HCT116 (cell line): ENCODE results near the gene PTGER4. TPM values are rescaled to one million over a fixed set of nuclear protein-coding genes. Genes with fewer than 3 reads are reported as not detected.
A peak's percentile ranks its signal among the peaks of the same experiment; 100 is the strongest.
"Not testable (repeated sequence)": the region's sequence is repeated elsewhere in the genome, so short reads cannot be mapped to it uniquely, and the experiment has no call there.

ENCODE experiments used
- ATAC-seq: fragments of 200-7000 bp; cut with Tn5 transposase; 2 replicates; pipeline ENCODE4 v1.9.1; 2020; ENCODE audit warnings: mild to moderate bottlenecking, moderate library complexity
- BruUV-seq: library from RNA; stranded (reverse); fragments of 400-500 nt; replicated peaks from 2 replicates; lab custom pipeline; 2021; lab: Mats Ljungman, UMichigan
- CTCF ChIA-PET: fragments of 300-600 bp; sonication (Branson Sonifier 250); formaldehyde crosslinking; loops from one replicate; lab custom pipeline; 2021; ENCODE audit warnings: antibody characterized with exemption; lab: Charles Lee
- POLR2A ChIA-PET: fragments of 300-600, 350-600 bp; sonication (Branson Sonifier 250); formaldehyde crosslinking; loops from one replicate; lab custom pipeline; 2021; ENCODE audit warnings: antibody characterized with exemption; lab: Charles Lee
- RAD21 ChIA-PET, 2 experiments: fragments of 300-600 bp; sonication (Branson Sonifier 250); formaldehyde crosslinking; loops; one replicate each; lab custom pipeline; 2023; ENCODE audit warnings: low total read pairs in 2 of 2; ENCODE audit not compliant: uncharacterized antibody in 2 of 2, unreplicated experiment in 2 of 2, low non-redundant PET in 1 of 2; lab: Charles Lee
- DNase-seq: peaks from one replicate; pipeline ENCODE4 v3.0.0-alpha.2; 2010; ENCODE audit warnings: low read depth, low spot score
- H2AFZ ChIP-seq: fragments of 200-600 bp; shearing (Covaris generic), sonication (generic); 2 replicates; pipeline ENCODE4 v1.6.1; 2017; ENCODE audit warnings: low read depth, mixed run types, mixed read lengths, antibody characterized with exemption, low read length; ENCODE audit not compliant: poor library complexity, severe bottlenecking
- H3K27ac ChIP-seq: 2 replicates; pipeline ENCODE4 v1.5.1; 2012; ENCODE audit warnings: low read depth, low read length
- H3K27me3 ChIP-seq: fragments of 200-600 bp; sonication (generic); 2 replicates; pipeline ENCODE4 v1.6.1; 2016; ENCODE audit warnings: mixed run types, low read length, mixed read lengths; ENCODE audit not compliant: insufficient read depth
- H3K36me3 ChIP-seq, 2 experiments: fragments of 200-500 bp in 1 of 2; fragments of 200-600 bp in 1 of 2; sonication (Bioruptor generic) in 1 of 2; sonication (generic) in 1 of 2; 2 replicates each; pipeline versions ENCODE4 v1.5.1 to v1.6.1; 2014 to 2016; ENCODE audit warnings: low read length in 2 of 2, inconsistent platforms in 1 of 2, mixed read lengths in 1 of 2, mixed run types in 1 of 2; ENCODE audit not compliant: insufficient read depth in 2 of 2, control insufficient read depth in 1 of 2
- H3K4me1 ChIP-seq, 2 experiments: fragments of 200-600 bp in 1 of 2; sonication (generic) in 1 of 2; 2 replicates each; pipeline versions ENCODE4 v1.5.1 to v1.6.1; 2012 to 2017; ENCODE audit warnings: low read length in 2 of 2, inconsistent platforms in 1 of 2, mild to moderate bottlenecking in 1 of 2, mixed read lengths in 1 of 2, mixed run types in 1 of 2, moderate library complexity in 1 of 2; ENCODE audit not compliant: insufficient read depth in 2 of 2, control insufficient read depth in 1 of 2
- H3K4me2 ChIP-seq: fragments of 200-600 bp; sonication (generic); 2 replicates; pipeline ENCODE4 v1.6.1; 2017; ENCODE audit warnings: mixed run types, low read length, mixed read lengths
- H3K4me3 ChIP-seq, 2 experiments: fragments of 200-600 bp in 1 of 2; sonication (generic) in 1 of 2; replicated peaks in 1 of 2; 2 replicates each; pipeline ENCODE4 v1.5.1; 2011 to 2016; ENCODE audit warnings: low read length in 2 of 2, control low read depth in 1 of 2, low read depth in 1 of 2, mild to moderate bottlenecking in 1 of 2, mixed read lengths in 1 of 2, mixed run types in 1 of 2
- H3K79me2 ChIP-seq: fragments of 200-600 bp; sonication (generic); 2 replicates; pipeline ENCODE4 v1.6.1; 2017; ENCODE audit warnings: mild to moderate bottlenecking, mixed run types, low read length, moderate library complexity, mixed read lengths; ENCODE audit not compliant: insufficient read depth
- H3K9ac ChIP-seq: fragments of 200-600 bp; sonication (generic); 2 replicates; pipeline ENCODE4 v1.6.1; 2016; ENCODE audit warnings: low read length, mixed read lengths
- H3K9me2 ChIP-seq: fragments of 200-600 bp; sonication (generic), shearing (Covaris generic); 2 replicates; pipeline ENCODE4 v1.6.1; 2017; ENCODE audit warnings: mixed run types, mild to moderate bottlenecking, moderate library complexity; ENCODE audit not compliant: insufficient read depth
- H3K9me3 ChIP-seq, 2 experiments: fragments of 200-500 bp in 1 of 2; fragments of 200-600 bp in 1 of 2; sonication (Bioruptor generic) in 1 of 2; sonication (generic) in 1 of 2; 2 replicates each; pipeline ENCODE4 v1.6.1; 2014 to 2017; ENCODE audit warnings: low read length in 2 of 2, mixed read lengths in 2 of 2, inconsistent platforms in 1 of 2, low read depth in 1 of 2, mild to moderate bottlenecking in 1 of 2, mixed run types in 1 of 2, moderate library complexity in 1 of 2; ENCODE audit not compliant: control insufficient read depth in 1 of 2, insufficient read depth in 1 of 2
- H4K20me1 ChIP-seq: fragments of 200-600 bp; sonication (generic), shearing (Covaris generic); 2 replicates; pipeline ENCODE4 v1.6.1; 2017; ENCODE audit warnings: mixed run types, mild to moderate bottlenecking, moderate library complexity; ENCODE audit not compliant: insufficient read depth
- CEBPB ChIP-seq: IDR thresholded peaks from 2 replicates; pipeline ENCODE4 v1.6.1; 2012; ENCODE audit warnings: low read depth
- CTCF ChIP-seq, 3 experiments: fragments of 200-600 bp in 1 of 3; sonication (generic) in 1 of 3; IDR thresholded peaks in 2 of 3; conservative IDR thresholded peaks in 1 of 3; 2 replicates each; pipeline ENCODE4 v1.5.1; 2012 to 2017; ENCODE audit warnings: low read depth in 2 of 3, low read length in 2 of 3, antibody characterized with exemption in 1 of 3, borderline replicate concordance in 1 of 3, control low read depth in 1 of 3, mild to moderate bottlenecking in 1 of 3, mixed read lengths in 1 of 3, mixed run types in 1 of 3, moderate library complexity in 1 of 3; ENCODE audit not compliant: insufficient read depth in 1 of 3
- JUND ChIP-seq: IDR thresholded peaks from 2 replicates; pipeline ENCODE4 v1.6.1; 2012
- RAD21 ChIP-seq: IDR thresholded peaks from 2 replicates; pipeline ENCODE4 v1.6.1; 2012; ENCODE audit warnings: low read depth, mild to moderate bottlenecking
- SIN3A ChIP-seq: IDR thresholded peaks from 2 replicates; pipeline ENCODE4 v1.6.1; 2012; ENCODE audit warnings: low read depth
- ZNF274 ChIP-seq: fragments of 200-500 bp; sonication (Bioruptor generic); IDR thresholded peaks from 2 replicates; pipeline ENCODE4 v1.6.1; 2014; ENCODE audit warnings: mild to moderate bottlenecking, low read depth, low read length, inconsistent platforms
- intact Hi-C: fragments of 100-400 bp; cut with micrococcal nuclease; formaldehyde crosslinking; loops from 2 replicates; pipeline ENCODE4 v1.10.0; 2022
- total RNA-seq: library from RNA; stranded (reverse); gene quantifications from one replicate; pipeline ENCODE4 v1.2.1, GENCODE V29; 2021; ENCODE audit not compliant: unreplicated experiment
- TF ChIP-seq, protein P1 (sequence below): IDR thresholded peaks from 2 replicates; pipeline ENCODE4 v1.6.1; 2012

Gene PTGER4
- total RNA-seq, 1 experiment from 2014 or later, result 3.0 TPM

DNA sequence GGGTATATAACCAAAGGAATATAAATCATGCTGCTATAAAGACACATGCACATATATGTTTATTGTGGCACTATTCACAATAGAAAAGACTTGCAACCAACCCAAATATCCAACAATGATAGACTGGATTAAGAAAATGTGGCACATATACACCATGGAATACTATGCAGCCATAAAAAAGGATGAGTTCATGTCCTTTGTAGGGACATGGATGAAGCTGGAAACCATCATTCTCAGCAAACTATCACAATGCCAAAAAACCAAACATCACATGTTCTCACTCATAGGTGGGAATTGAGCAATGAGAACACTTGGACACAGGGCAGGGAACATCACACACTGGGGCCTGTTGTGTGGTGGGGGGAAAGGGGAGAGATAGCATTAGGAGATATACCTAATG lies 30.9 kb downstream of the PTGER4 start:
- H4K20me1 ChIP-seq, ATAC-seq, H3K79me2 ChIP-seq, H3K4me3 ChIP-seq, H3K9ac ChIP-seq, H3K4me1 ChIP-seq, RAD21 ChIA-PET, H3K9me2 ChIP-seq, H2AFZ ChIP-seq, H3K9me3 ChIP-seq, H3K4me2 ChIP-seq, DNase-seq, CTCF ChIA-PET, H3K27me3 ChIP-seq, BruUV-seq, H3K27ac ChIP-seq, H3K36me3 ChIP-seq, POLR2A ChIA-PET: not testable (repeated sequence)
- intact Hi-C loops, result loop anchor here (10.0 kb wide), 1 partner anchor 64 kb away; no protein-coding TSS in a partner anchor

DNA sequence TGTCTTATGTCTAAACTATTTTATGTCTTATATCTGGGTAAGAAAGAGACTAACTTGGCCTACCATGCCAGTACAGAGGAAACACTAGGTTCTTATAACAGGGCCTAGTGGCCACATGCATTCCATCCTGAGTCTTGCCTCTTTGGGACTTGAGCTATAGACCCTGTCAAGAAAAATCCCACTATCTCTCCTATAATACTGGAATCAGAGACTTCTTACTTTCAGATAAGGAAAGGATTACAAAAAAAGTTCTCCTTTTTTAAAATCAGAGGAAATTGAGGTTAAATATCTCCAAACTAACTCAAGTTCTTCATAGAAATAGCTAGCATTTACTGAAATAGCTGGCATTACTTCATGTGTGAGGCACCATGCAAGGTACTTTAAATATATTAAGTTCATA lies 34.3 kb downstream of the PTGER4 start:
- no peaks in the 10 kb centered on the region for H3K9me2 ChIP-seq
- RAD21 ChIA-PET, result no interaction called here
- POLR2A ChIA-PET, result no interaction called here
- no peak overlapping the region for H2AFZ ChIP-seq
- no peak for DNase-seq
- H3K4me2 ChIP-seq, result no peak overlapping the region
- no peak for TF ChIP-seq CEBPB
- TF ChIP-seq RAD21, result no peak
- TF ChIP-seq, all 23 proteins: peak for 0
- no peaks in the 10 kb centered on the region for H3K27me3 ChIP-seq
- H3K9me3 ChIP-seq, result no peaks in the 10 kb centered on the region
- no peaks in the 10 kb centered on the region for H3K36me3 ChIP-seq
- no peak for ATAC-seq
- H3K4me1 ChIP-seq, result no peaks in the 10 kb centered on the region
- no peaks in the 10 kb centered on the region for H3K79me2 ChIP-seq
- intact Hi-C loops, result loop anchor here (10.0 kb wide), 1 partner anchor 61 kb away; no protein-coding TSS in a partner anchor
- H3K27ac ChIP-seq, result no peak overlapping the region
- no TSS peak for BruUV-seq
- no peak overlapping the region for H3K9ac ChIP-seq
- no peak overlapping the region for H3K4me3 ChIP-seq
- CTCF ChIA-PET, result no interaction called here
- no peaks in the 10 kb centered on the region for H4K20me1 ChIP-seq

GRCh38 chr5:40716000-40716399 lies 36.3 kb downstream of the PTGER4 start:
- no peak for DNase-seq
- H2AFZ ChIP-seq, result no peak overlapping the region
- peak; percentile 57 for ATAC-seq
- no peaks in the 10 kb centered on the region for H3K9me3 ChIP-seq
- H3K27ac ChIP-seq, result no peak overlapping the region
- H3K79me2 ChIP-seq, result no peaks in the 10 kb centered on the region
- H4K20me1 ChIP-seq, result no peaks in the 10 kb centered on the region
- H3K27me3 ChIP-seq, result no peaks in the 10 kb centered on the region
- ChIA-PET RAD21 (no interaction called here), POLR2A (no interaction called here), CTCF (interaction anchor here (1.2 kb wide), 1 partner anchor 20 kb away, joined by 4 read pairs; no protein-coding TSS in a partner anchor)
- no peak overlapping the region for H3K4me2 ChIP-seq
- H3K9ac ChIP-seq, result no peak overlapping the region
- H3K4me1 ChIP-seq, result no peaks in the 10 kb centered on the region
- H3K36me3 ChIP-seq, result no peaks in the 10 kb centered on the region
- intact Hi-C loops, result loop anchor here (10.0 kb wide), 1 partner anchor 59 kb away; no protein-coding TSS in a partner anchor
- H3K4me3 ChIP-seq, result no peak overlapping the region
- H3K9me2 ChIP-seq, result no peaks in the 10 kb centered on the region
- no TSS peak for BruUV-seq
- no peak for TF ChIP-seq SIN3A
- TF ChIP-seq CTCF (IDR thresholded peaks at IDR 0.05 in 2 of 3, conservative IDR thresholded peaks at IDR 0.05 in 1 of 3; ENCODE audit: borderline replicate concordance in 1 of 3, insufficient read depth in 1 of 3, low read depth in 2 of 3, low read length in 2 of 3), result peak in 2 of 3 experiments; percentile 24 to 27; a peak in 1 of 6 replicates
- no peak for TF ChIP-seq JUND
- TF ChIP-seq CEBPB, result no peak
- TF ChIP-seq ZNF274, result no peak
- TF ChIP-seq, protein P1, sequence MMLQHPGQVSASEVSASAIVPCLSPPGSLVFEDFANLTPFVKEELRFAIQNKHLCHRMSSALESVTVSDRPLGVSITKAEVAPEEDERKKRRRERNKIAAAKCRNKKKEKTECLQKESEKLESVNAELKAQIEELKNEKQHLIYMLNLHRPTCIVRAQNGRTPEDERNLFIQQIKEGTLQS, result no peak
